Common myeloid progenitor, CD34-positive (primary cell): ENCODE measurements around the gene STMP1.
A peak's percentile ranks its signal among the peaks of the same experiment; 100 is the strongest.
"Not testable (repeated sequence)": the region's sequence is repeated elsewhere in the genome, so short reads cannot be mapped to it uniquely, and the experiment has no call there.

Source experiments
- CTCF ChIA-PET: fragments of 350-600 bp; sonication (Branson Sonifier 250); formaldehyde crosslinking; loops from one replicate; lab custom pipeline; 2021; ENCODE audit warnings: antibody characterized with exemption; lab: Charles Lee
- POLR2A ChIA-PET: fragments of 350-600 bp; sonication (Branson Sonifier 250); formaldehyde crosslinking; loops from one replicate; lab custom pipeline; 2021; ENCODE audit warnings: antibody characterized with exemption; lab: Charles Lee
- DNase-seq, 3 donors: peaks; one replicate each; pipeline versions ENCODE4 v3.0.0 to v3.0.0-alpha.2; 2013
- H3K27ac ChIP-seq, 2 experiments: 1 replicate in 1 of 2; 2 replicates in 1 of 2; pipeline ENCODE4 v1.7.0; 2013; ENCODE audit warnings: inconsistent platforms in 2 of 2, low read length in 2 of 2, mild to moderate bottlenecking in 2 of 2, low read depth in 1 of 2, moderate library complexity in 1 of 2; ENCODE audit not compliant: severe bottlenecking in 2 of 2, insufficient read depth in 1 of 2, poor library complexity in 1 of 2
- H3K27me3 ChIP-seq, 5 experiments: replicated peaks in 2 of 5; 1 replicate in 3 of 5; 2 replicates in 2 of 5; pipeline versions ENCODE4 v1.6.1 to v1.7.0; 2013; ENCODE audit warnings: low read length in 4 of 5, mild to moderate bottlenecking in 2 of 5, moderate library complexity in 2 of 5, inconsistent platforms in 1 of 5; ENCODE audit not compliant: insufficient read depth in 5 of 5, control insufficient read depth in 4 of 5
- H3K36me3 ChIP-seq, 4 experiments: 1 replicate in 2 of 4; 2 replicates in 2 of 4; pipeline versions ENCODE4 v1.6.1 to v1.7.0; 2013; ENCODE audit warnings: low read length in 3 of 4, control low read depth in 1 of 4, mild to moderate bottlenecking in 1 of 4; ENCODE audit not compliant: control insufficient read depth in 4 of 4, insufficient read depth in 4 of 4
- H3K4me1 ChIP-seq, 4 experiments: 1 replicate in 3 of 4; 2 replicates in 1 of 4; pipeline versions ENCODE4 v1.6.1 to v1.7.1; 2013; ENCODE audit warnings: low read length in 3 of 4, mild to moderate bottlenecking in 3 of 4, control low read depth in 1 of 4, inconsistent platforms in 1 of 4, moderate library complexity in 1 of 4; ENCODE audit not compliant: control insufficient read depth in 4 of 4, insufficient read depth in 4 of 4; ENCODE audit errors: control extremely low read depth in 1 of 4
- H3K4me3 ChIP-seq, 7 experiments: 1 replicate in 4 of 7; 2 replicates in 3 of 7; pipeline versions ENCODE4 v1.5.1 to v1.7.0; 2013; ENCODE audit warnings: mild to moderate bottlenecking in 7 of 7, low read length in 6 of 7, moderate library complexity in 6 of 7, inconsistent platforms in 2 of 7, low read depth in 2 of 7, control low read depth in 1 of 7; ENCODE audit not compliant: insufficient read depth in 4 of 7, control insufficient read depth in 1 of 7; ENCODE audit errors: extremely low read depth in 1 of 7
- H3K9me3 ChIP-seq, 5 experiments: 1 replicate in 4 of 5; 2 replicates in 1 of 5; pipeline versions ENCODE4 v1.6.1 to v1.7.1; 2013; ENCODE audit warnings: low read length in 4 of 5, mild to moderate bottlenecking in 2 of 5, inconsistent platforms in 1 of 5, low read depth in 1 of 5, moderate library complexity in 1 of 5; ENCODE audit not compliant: control insufficient read depth in 4 of 5, insufficient read depth in 2 of 5; ENCODE audit errors: control extremely low read depth in 1 of 5
- WGBS: methylation state at CpG from one replicate; pipeline ENCODE4 v1.1.5; 2013; ENCODE audit not compliant: insufficient coverage; 5-methylcytosine and 5-hydroxymethylcytosine counted together

The STMP1 gene

DNA sequence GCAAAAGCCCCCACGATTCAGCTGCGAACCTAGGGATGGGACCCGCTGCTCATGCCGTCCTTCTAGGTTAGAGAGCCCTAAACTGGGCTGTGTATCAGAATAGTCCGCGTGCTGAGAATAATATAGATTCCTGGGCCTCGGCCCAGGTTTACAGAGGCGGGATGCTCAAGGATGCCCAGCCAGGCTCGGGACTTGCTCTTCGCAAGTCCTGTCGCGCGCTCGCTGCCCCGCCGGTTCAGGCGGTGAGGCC, 266 bp upstream of the STMP1 start:
- Histone ChIP-seq H3K4me3 (peak overlapping the region; percentile 79 to 97 (median 96)), H3K27me3 (no peaks in the 10 kb centered on the region), H3K4me1 (peaks cover 24 to 59% (median 51%) of the 10 kb centered on the region in 4 experiments), H3K36me3 (no peaks in the 10 kb centered on the region), H3K9me3 (no peaks in the 10 kb centered on the region), H3K27ac (peak overlapping the region; percentile 73 to 91)
- CTCF ChIA-PET: interaction anchor here (1.2 to 10.5 kb wide), 5 partner anchors 10 to 50 kb away, joined by 3 to 73 read pairs (median 4); no protein-coding TSS in a partner anchor
- WGBS: 18% methylated on average over 17 of the region's 17 CpGs
- DNase-seq: no peak
- POLR2A ChIA-PET: no interaction called here

DNA sequence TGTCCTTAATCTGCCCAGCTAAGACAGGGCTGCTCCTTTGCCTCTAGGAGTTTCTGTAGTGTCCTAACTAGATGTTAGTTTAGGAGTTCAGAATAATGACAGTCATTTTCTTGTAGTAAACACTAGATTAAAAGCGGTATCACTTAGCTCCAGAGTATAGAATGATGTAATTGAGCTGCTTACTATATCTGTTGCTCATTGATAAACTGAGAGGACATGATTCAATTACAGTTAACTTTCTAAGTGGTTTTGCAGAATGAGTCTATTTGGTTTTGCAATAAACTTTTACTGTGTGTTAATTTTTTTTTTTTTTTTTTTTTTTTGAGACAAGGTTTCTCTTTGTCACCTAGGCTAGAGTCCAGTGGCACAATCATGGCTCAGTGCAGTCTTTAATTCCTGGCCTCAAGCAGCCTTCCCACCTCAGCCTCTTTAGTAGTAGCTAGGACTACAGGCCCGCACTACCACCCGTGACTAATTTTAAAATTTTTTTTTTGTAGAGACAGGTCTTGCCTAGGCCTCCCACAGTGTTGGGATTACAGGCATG, 1.8 kb downstream of the STMP1 start:
- POLR2A ChIA-PET: no interaction called here

DNA sequence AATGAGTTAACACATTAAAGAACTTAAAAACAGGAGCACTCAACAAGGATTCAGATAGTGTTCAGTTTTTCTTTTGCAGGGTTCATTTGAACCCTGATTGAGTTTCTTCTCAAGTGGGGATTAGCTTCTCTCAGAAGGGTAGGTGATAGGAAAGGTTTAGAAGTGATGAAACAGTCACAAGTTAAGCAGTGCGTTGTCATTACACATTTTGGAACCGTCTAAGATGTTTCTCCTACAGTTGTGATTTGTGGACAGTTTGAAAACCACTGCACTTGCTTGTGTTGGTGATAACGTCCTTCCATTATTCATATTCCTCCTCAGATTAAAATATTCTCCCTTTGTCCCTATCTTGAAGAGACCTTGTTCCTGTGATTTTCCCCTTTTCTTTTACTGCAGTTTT, 2.7 kb downstream of the STMP1 start:
- H3K27me3 ChIP-seq: no peaks in the 10 kb centered on the region
- peaks cover 0 to 5% (median 3%) of the 10 kb centered on the region in 4 experiments for H3K36me3 ChIP-seq
- no peak for DNase-seq
- WGBS: no CpG with 5 or more reads among the region's 3 CpGs
- no peak overlapping the region for H3K4me3 ChIP-seq
- no peaks in the 10 kb centered on the region for H3K9me3 ChIP-seq
- peaks cover 11 to 42% (median 35%) of the 10 kb centered on the region in 4 experiments for H3K4me1 ChIP-seq
- CTCF ChIA-PET: interaction anchor here (0.9 to 10.5 kb wide), 2 partner anchors 7 to 22 kb away, joined by 4 to 73 read pairs; no protein-coding TSS in a partner anchor
- POLR2A ChIA-PET: no interaction called here
- H3K27ac ChIP-seq: peak overlapping the region; percentile 18 to 91

More for the DNA sequence above, 1.8 kb downstream of the STMP1 start:
- Histone ChIP-seq H3K4me3 (peak overlapping the region in 1 of 7 experiments; percentile 3), H3K9me3 (no peaks in the 10 kb centered on the region), H3K36me3 (peaks cover 0 to 5% (median 3%) of the 10 kb centered on the region in 4 experiments), H3K4me1 (peaks cover 18 to 51% (median 44%) of the 10 kb centered on the region in 4 experiments), H3K27me3 (no peaks in the 10 kb centered on the region), H3K27ac (peak overlapping the region in 1 of 2 experiments; percentile 91)
- DNase-seq: peak; percentile 44 to 72 (median 59)
- CTCF ChIA-PET: interaction anchor here (0.9 to 10.5 kb wide), 3 partner anchors 8 to 31 kb away, joined by 3 to 73 read pairs (median 4); no protein-coding TSS in a partner anchor
- 94% methylated on average over 3 of the region's 3 CpGs for WGBS

DNA sequence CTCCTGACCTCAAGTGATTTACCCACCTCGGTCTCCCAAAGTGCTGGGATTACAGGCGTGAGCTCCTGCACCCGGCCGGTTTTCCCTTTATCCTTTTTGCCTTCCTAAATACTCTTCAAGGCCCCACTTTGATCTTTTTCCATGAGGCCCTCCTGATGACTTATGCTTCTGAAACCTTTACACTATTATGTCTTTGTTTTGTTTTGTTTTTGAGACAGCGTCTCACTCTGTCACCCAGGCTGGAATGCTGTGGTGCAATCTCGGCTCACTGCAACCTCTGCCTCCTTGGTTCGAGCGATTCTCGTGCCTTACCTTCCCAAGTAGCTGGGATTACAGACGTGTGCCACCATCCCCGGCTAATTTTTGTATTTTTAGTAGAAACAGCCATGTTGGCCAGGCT, 3.8 kb downstream of the STMP1 start:
- no peak overlapping the region for H3K4me3 ChIP-seq
- ChIA-PET POLR2A (no interaction called here), CTCF (interaction anchor here (1.7 to 10.5 kb wide), 2 partner anchors 6 to 21 kb away, joined by 4 to 73 read pairs; no protein-coding TSS in a partner anchor)
- no peaks in the 10 kb centered on the region for H3K9me3 ChIP-seq
- 92% methylated on average over 7 of the region's 11 CpGs for WGBS
- DNase-seq: no peak
- no peak overlapping the region for H3K27ac ChIP-seq
- no peaks in the 10 kb centered on the region for H3K27me3 ChIP-seq
- peaks cover 10 to 34% (median 29%) of the 10 kb centered on the region in 4 experiments for H3K4me1 ChIP-seq
- peaks cover 0 to 5% (median 3%) of the 10 kb centered on the region in 4 experiments for H3K36me3 ChIP-seq

DNA sequence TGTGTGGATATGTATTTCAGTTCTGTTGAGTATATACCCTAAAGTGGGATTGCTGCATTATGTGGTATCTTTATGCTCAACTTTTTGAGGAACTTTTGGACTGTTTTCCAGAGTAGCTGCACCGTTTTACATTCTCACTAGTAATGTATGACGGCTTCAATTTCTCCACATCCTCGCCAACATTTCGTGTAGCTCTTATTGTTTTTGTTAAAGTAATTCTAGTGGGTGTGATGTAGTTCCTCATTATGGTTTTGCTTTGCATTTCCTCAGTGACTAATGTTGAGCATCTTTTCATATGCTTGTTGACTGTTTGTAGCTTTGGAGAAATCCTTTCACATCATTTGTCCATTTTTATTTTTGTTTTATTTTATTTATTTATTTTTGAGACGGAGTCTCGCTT, 4.5 kb downstream of the STMP1 start:
- CTCF ChIA-PET: interaction anchor here (1.7 kb wide), 1 partner anchor 22 kb away, joined by 4 read pairs; no protein-coding TSS in a partner anchor
- POLR2A ChIA-PET: no interaction called here

DNA sequence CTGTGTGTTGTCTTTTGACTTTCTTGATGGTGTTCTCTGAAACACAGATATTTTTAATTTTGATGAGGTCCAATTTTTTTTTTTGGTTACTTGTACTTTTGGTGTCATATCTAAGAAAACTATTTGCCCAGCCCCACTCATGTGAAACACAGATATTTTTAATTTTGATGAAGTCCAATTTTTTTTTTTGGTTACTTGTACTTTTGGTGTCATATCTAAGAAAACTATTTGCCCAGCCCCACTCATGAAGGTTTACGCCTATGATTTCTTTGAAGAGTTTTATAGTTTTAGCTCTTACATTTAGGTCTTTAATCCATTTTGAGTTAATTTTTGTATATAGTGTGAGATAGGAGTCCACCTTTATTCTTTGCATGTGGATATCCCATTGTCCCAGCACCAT, 5.3 kb downstream of the STMP1 start:
- POLR2A ChIA-PET, H3K27me3 ChIP-seq, H3K36me3 ChIP-seq, H3K9me3 ChIP-seq, H3K27ac ChIP-seq, DNase-seq, H3K4me3 ChIP-seq: not testable (repeated sequence)
- CTCF ChIA-PET: interaction anchor here (1.7 kb wide), 1 partner anchor 22 kb away, joined by 4 read pairs; no protein-coding TSS in a partner anchor
- WGBS: no CpG with 5 or more reads among the region's 1 CpG
- peaks cover 10 to 27% (median 20%) of the 10 kb centered on the region in 4 experiments for H3K4me1 ChIP-seq

More for the DNA sequence above, 4.5 kb downstream of the STMP1 start:
- Histone ChIP-seq H3K9me3 (no peaks in the 10 kb centered on the region), H3K4me1 (peaks cover 10 to 30% (median 23%) of the 10 kb centered on the region in 4 experiments), H3K27me3 (no peaks in the 10 kb centered on the region), H3K4me3 (no peak overlapping the region), H3K36me3 (peaks cover 0 to 5% (median 3%) of the 10 kb centered on the region in 4 experiments), H3K27ac (no peak overlapping the region)
- 83% methylated on average over 1 of the region's 6 CpGs for WGBS
- DNase-seq: peak in 2 of 3 donors; percentile 77 to 80

DNA sequence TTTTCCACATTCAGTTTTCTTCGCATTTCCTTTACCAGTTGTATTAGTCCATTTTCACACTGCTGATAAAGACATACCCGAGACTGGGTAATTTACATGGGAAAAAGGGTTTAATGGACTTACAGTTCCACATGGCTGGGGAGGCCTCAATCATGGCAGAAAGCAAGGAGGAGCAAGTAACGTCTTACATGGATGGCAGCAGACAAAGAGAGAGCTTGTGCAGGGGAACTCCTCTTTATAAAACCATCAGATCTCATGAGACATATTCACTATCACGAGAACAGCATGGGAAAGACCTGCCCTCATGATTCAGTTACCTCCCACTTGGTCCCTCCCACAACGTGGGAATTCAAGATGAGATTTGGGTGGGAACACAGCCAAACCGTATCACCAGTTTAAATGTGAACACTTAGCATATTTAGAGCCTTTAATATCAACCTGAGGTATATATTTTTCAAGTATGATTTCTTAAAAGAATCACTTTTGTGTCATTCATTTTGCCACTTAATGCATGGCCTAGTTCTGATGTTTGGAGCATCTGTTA, 6.6 kb downstream of the STMP1 start:
- CTCF ChIA-PET, H3K27ac ChIP-seq, DNase-seq, H3K9me3 ChIP-seq, POLR2A ChIA-PET, H3K27me3 ChIP-seq, H3K4me3 ChIP-seq: not testable (repeated sequence)
- H3K36me3 ChIP-seq: peaks cover under 1 to 12% (median 5%) of the 10 kb centered on the region in 4 experiments
- peaks cover 4 to 15% (median 10%) of the 10 kb centered on the region in 4 experiments for H3K4me1 ChIP-seq
- 100% methylated on average over 1 of the region's 6 CpGs for WGBS
